K562 (cell line): ENCODE measurements around the gene HIVEP3.

Source experiments
- ATF1 ChIP-seq, 2 experiments: fragments of 450-650 bp in 1 of 2; IDR thresholded peaks; 2 replicates each; pipeline ENCODE4 v1.6.1; 2016; ENCODE audit warnings: missing compliant biosample characterization in 1 of 2, missing genetic modification characterization in 1 of 2
- SETDB1 ChIP-seq: IDR thresholded peaks from one replicate; pipeline ENCODE4 v1.6.1; 2012; ENCODE audit warnings: low read length, control low read depth, inconsistent platforms
- TFAM ChIP-seq: fragments of 250-450 bp; sonication (Bioruptor Pico); conservative IDR thresholded peaks from 2 replicates; pipeline ENCODE4 v1.5.0; 2021; ENCODE audit warnings: mild to moderate bottlenecking, moderate library complexity

DNA sequence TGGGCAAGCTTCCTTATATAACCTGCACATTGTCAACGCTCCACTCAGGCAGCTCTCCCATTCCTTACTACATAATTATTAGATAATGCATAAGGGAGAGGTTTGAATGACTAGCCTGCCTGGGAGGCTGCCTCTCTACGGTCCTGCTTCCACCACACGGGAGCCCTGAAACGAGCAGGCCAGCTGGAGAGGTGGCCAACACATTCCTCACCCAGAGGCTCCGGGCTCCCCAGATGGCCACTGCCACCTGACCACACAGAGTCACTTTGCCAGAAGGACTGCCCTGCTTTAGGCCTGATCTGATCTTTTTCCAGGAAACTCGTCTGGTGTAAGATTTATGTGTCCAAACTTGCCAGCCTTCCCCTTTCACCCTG, 27.9 kb downstream of the HIVEP3 start:
- TF ChIP-seq TFAM (CRISPR knock-in tag) (no peak), SETDB1 (no peak), ATF1 (CRISPR knock-in tag; IDR thresholded peaks at IDR 0.05) (no peak), ATF1 (tag; IDR thresholded peaks at IDR 0.05) (no peak)
